Fibroblast of mammary gland (primary cell): ENCODE data around the gene TMEM247.

Experiments
- DNase-seq: peaks from one replicate; pipeline ENCODE4 v3.0.0-alpha.2; 2010; ENCODE audit warnings: low read depth
- H3K4me3 ChIP-seq: 2 replicates; pipeline ENCODE4 v1.5.1; 2011; ENCODE audit warnings: low read depth, mild to moderate bottlenecking, low read length, moderate library complexity; ENCODE audit not compliant: control insufficient read depth
- CTCF ChIP-seq: conservative IDR thresholded peaks from 2 replicates; pipeline ENCODE4 v1.5.1; 2011; ENCODE audit warnings: low read depth, low read length, inconsistent platforms; ENCODE audit not compliant: control insufficient read depth, insufficient read depth

TMEM247 gene

GRCh38 chr2:46510598-46511177 lies 31.3 kb downstream of the TMEM247 start:
- no peak overlapping the region for H3K4me3 ChIP-seq
- DNase-seq: no peak
- no peak for TF ChIP-seq CTCF

DNA sequence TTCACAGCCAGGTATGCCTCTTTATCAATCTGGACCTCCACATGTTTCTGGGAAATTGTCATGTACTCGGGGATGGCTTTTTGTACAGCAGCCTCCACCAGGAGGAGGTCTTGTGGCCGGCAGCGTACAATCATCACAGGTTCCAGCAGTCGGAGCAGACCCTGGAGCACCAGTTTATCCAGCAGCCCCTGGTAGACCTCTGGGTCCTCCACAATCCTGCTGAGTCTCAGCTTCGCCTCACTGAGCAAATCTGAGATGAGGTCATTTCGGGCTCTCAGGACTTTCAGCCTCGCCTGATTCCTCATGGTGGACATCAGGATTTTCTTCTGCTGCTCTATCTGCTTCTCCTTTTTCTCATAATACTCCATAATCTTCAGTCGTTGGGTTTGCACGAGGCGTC lies 32.8 kb downstream of the TMEM247 start:
- H3K4me3 ChIP-seq: no peak overlapping the region
- TF ChIP-seq CTCF: no peak
- no peak for DNase-seq

DNA sequence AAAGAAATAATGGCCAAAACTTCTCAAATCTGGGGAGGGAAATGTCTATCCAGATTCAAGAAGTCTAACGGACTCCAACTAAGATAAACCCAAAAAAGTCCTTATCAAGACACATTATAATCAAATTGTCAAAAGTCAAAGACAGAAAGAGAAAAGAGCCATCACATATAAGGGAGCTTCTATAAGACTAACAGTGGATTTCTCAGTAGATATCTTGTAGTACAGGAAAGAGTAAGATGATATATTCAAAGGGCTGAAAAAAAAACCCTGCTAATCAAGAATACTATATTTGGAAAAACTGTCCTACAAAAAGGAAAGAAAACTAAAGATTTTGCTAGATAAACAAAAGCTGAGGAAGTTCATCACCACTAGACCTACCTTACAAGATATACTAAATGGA lies 35.4 kb downstream of the TMEM247 start:
- no peak overlapping the region for H3K4me3 ChIP-seq
- no peak for DNase-seq
- TF ChIP-seq CTCF: no peak

- no peak for TF ChIP-seq CTCF
- DNase-seq: no peak
- H3K4me3 ChIP-seq: no peak overlapping the region
Measured at GRCh38 chr2:46517485-46517884, 38.1 kb downstream of the TMEM247 start.

DNA sequence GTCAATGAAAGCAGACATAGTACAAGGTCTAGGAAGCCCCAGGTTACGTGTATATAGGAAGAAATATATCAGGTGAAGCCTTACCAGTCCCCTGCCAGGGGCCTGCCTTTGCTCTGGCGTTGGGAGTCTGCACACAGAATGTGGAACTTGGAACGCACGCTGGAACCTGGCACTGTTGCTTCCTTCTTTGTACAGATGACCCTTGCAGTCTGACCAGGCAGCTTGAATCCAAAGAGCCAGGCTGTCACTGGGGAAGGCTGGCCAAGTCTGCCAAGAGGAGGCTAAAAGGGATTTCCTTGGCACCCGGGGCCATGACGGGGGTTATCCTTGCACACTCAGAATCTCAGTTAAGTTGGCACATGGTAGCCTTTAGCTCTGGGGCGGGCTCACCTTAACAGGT lies 39.5 kb downstream of the TMEM247 start:
- DNase-seq: no peak
- TF ChIP-seq CTCF: no peak
- H3K4me3 ChIP-seq: no peak overlapping the region

- DNase-seq: no peak
- no peak overlapping the region for H3K4me3 ChIP-seq
- no peak for TF ChIP-seq CTCF
Measured at GRCh38 chr2:46519265-46519664, 39.9 kb downstream of the TMEM247 start.
